ENCODE data around the gene CCDC116. TPM values are rescaled to one million over a fixed set of nuclear protein-coding genes. Genes with fewer than 3 reads are reported as not detected.

The CCDC116 gene
- total RNA-seq, 1 donor from 2014 or later: not detected

- H3K4me3 ChIP-seq: no peak overlapping the region
- intact Hi-C loops (cut with DNase I): no loop called here
- no peaks in the 10 kb centered on the region for H3K9me3 ChIP-seq
- no peaks in the 10 kb centered on the region for H3K27me3 ChIP-seq
- no peak for DNase-seq (ENCODE audit: low spot score in 2 of 2)
- H3K4me1 ChIP-seq: peaks cover 8 to 18% of the 10 kb centered on the region in 2 donors
- no peak for TF ChIP-seq CTCF (IDR thresholded peaks at IDR 0.05)
- H3K27ac ChIP-seq: no peak overlapping the region
- H3K36me3 ChIP-seq: peaks cover 0 to 3% of the 10 kb centered on the region in 2 donors
Observed at GRCh38 chr22:21621025-21621424, 11.5 kb upstream of the CCDC116 start.

- H3K4me3 ChIP-seq: no peak overlapping the region
- no peak overlapping the region for H3K27ac ChIP-seq
- DNase-seq (ENCODE audit: low spot score in 2 of 2): no peak
- TF ChIP-seq CTCF (IDR thresholded peaks at IDR 0.05): no peak
- intact Hi-C loops (cut with DNase I): no loop called here
- no peaks in the 10 kb centered on the region for H3K27me3 ChIP-seq
- no peaks in the 10 kb centered on the region for H3K9me3 ChIP-seq
- H3K36me3 ChIP-seq: peaks cover 0 to 3% of the 10 kb centered on the region in 2 donors
- peaks cover 8 to 18% of the 10 kb centered on the region in 2 donors for H3K4me1 ChIP-seq
Observed at GRCh38 chr22:21622011-21622918, 10.3 kb upstream of the CCDC116 start.

GRCh38 chr22:21622919-21623647 lies 9.5 kb upstream of the CCDC116 start:
- Histone ChIP-seq H3K9me3 (no peaks in the 10 kb centered on the region), H3K27ac (peak overlapping the region; percentile 59 to 62), H3K27me3 (no peaks in the 10 kb centered on the region), H3K4me3 (peak overlapping the region in 1 of 2 donors; percentile 25), H3K36me3 (peaks cover 0 to 4% of the 10 kb centered on the region in 2 donors), H3K4me1 (peaks cover 8 to 18% of the 10 kb centered on the region in 2 donors)
- no peak for DNase-seq (ENCODE audit: low spot score in 2 of 2)
- intact Hi-C loops (cut with DNase I): no loop called here
- TF ChIP-seq CTCF (IDR thresholded peaks at IDR 0.05): no peak

DNA sequence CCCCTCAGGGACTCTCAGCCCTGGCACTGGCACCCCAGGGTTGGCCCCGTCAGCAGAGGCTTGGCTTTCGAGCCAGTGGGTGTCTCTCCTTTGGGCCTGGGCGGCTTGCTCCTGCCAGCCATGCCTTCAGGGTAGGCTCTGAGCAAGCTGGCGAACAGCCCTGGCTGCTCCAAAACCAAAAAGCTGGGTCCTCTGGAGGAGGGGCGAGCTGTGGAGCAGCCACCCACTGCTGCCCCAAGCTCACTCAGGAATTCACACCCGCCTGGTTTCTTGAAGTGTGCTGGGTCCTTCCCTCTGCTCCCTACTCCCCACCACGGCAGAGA lies 9.0 kb upstream of the CCDC116 start:
- Histone ChIP-seq H3K4me1 (peaks cover 10 to 20% of the 10 kb centered on the region in 2 donors), H3K9me3 (no peaks in the 10 kb centered on the region), H3K36me3 (peaks cover 0 to 9% of the 10 kb centered on the region in 2 donors), H3K27ac (peak overlapping the region; percentile 59 to 62), H3K4me3 (peak overlapping the region in 1 of 2 donors; percentile 25), H3K27me3 (no peaks in the 10 kb centered on the region)
- intact Hi-C loops (cut with DNase I): no loop called here
- DNase-seq (ENCODE audit: low spot score in 2 of 2): no peak
- TF ChIP-seq CTCF (IDR thresholded peaks at IDR 0.05): no peak

DNA sequence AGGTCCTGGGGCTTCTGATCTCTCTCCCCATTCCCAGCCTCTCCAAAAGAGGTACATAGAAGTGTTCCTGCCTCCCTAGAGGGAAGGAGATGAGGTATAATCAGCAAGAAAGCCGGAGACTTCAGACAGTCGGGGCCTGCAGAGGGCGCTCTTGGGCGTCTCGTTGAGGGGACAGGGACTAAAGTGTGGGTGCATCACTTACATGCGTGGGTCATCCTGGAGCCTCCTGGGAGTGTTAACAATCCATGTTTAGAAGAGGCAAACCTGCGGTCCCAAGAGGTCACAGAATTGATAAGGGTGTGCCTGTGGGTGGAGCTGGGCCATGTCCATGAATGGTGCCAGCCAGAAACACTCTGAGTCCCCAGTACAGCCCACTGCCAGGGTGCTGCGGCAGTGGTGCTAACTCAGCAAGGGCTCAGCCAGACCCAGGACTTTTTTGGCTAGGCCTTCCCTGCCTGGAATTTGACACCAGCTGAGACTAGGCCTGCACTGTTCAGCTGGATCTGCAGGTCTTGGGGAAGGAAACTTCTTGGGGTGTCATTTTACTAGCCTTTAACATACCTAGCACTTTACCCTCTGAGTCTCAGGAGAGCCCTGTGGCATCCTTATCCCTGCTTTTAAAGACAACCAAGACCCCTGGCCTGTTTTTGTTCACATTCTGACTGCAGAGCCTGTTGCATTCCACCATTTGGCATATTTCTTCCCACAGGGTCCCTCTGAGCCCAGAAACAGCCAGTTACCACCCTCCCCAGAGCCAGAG lies 8.3 kb upstream of the CCDC116 start:
- no peak for DNase-seq (ENCODE audit: low spot score in 2 of 2)
- peak in 2 of 3 experiments; percentile 31 to 43 for TF ChIP-seq CTCF (IDR thresholded peaks at IDR 0.05)
- Histone ChIP-seq H3K4me1 (peaks cover 14 to 26% of the 10 kb centered on the region in 2 donors), H3K9me3 (no peaks in the 10 kb centered on the region), H3K27me3 (no peaks in the 10 kb centered on the region), H3K36me3 (peaks cover 0 to 9% of the 10 kb centered on the region in 2 donors), H3K4me3 (peak overlapping the region in 1 of 2 donors; percentile 25), H3K27ac (peak overlapping the region; percentile 59 to 62)
- intact Hi-C loops (cut with DNase I): no loop called here

All from ascending aorta (tissue), 2 donors.